NCI-H1105 (cell line): ENCODE results near the gene ADCY10.
"Not testable (repeated sequence)": the region's sequence is repeated elsewhere in the genome, so short reads cannot be mapped to it uniquely, and the experiment has no call there.

ENCODE experiments used
- DNase-seq: peaks from one replicate; lab custom pipeline; 2025; lab: John Stamatoyannopoulos, UW

ADCY10 gene

DNA sequence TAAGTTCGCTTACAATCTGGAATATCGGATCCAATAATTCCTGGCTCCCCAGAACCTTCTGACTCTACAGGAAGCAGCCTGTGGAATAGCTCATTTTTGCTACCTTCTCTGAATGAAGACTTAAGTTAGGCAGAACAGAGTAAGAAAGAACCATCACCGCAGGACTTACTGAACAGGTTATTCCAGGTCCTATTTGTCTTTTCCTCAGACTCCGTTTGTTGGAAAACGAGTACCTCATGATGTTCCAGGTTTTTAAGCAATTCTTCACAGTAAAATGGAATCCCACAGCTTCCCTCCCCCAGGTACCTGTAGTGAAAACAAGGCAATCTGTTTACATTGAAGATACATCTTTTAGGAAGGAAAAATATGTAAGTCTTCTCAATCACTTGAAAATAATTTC is 59.8 kb downstream of the ADCY10 start:
- DNase-seq: no peak

DNA sequence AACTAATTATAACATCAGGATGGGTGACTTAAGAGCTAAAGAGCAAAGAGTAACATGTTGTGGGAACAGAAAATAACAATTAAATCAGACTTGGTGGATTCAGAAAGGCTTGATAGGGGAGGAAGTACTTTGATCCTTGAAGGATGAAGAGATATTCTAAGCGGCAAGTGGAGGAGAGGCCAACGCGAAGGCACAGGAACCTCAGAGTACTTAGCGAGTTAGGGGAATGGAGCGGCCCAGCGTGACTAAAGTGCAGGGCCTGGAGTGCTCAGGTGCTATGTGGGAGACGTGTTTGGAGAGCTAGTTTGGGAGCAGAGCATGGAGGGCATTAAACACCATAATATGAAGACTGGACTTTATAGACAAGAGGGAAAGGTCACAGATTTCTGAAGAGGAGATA is 64.3 kb downstream of the ADCY10 start:
- no peak for DNase-seq

DNA sequence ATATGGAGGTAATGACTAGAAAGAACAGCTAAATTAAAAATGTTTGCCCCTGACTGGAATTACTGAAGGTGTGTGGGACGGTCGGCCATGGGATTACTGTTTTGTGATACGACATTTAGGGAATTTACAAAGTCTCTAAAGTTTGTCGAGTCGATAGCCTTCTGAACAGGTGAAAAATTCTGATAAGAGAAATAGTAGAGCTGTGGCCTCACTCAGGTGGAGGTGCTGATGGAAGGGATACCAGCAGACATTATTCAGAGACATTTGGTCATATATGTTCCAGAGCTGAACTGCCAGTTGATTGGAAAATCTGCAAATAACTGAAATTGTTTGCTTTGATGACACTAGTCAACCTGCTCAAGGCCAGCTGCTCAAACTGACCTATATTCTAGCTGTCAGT is 71.1 kb downstream of the ADCY10 start:
- no peak for DNase-seq

DNA sequence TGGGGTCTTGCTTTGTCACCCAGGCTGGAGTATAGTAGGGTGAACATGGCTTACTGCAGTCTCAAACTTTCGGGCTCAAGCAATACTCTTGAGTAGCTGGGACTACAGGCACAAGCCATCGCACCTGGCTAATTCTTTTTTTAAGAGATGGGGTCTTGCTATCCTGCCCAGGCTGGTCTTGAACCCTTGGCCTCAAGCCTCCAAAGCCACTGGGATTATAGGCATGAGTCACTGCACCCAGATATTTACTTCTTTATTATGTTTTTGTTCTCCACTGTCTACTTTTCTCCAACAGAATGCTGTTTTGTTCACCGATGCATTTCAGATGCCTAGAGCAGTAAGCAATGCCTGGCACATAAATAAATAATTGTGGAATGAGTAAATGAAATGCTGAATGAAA is 72.4 kb downstream of the ADCY10 start:
- no peak for DNase-seq

DNA sequence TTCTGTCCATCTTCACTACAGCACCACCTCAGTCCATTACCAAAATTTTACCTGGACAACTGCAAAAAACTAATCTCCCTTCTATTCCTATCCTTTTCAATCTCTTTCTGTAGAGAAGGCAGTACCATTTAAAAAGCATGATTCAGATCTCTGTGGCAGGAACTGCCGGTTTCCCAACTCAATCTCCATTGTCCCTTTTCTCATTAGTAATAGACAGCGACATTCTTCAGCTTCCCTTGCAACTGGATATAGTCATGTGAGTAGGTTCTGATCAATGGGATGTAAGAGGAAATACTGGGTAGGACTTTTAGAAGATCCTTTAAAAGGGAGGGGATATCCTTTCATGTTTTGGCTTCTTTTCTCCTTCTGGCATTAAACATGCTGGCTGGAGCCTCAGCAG is 74.9 kb downstream of the ADCY10 start:
- no peak for DNase-seq

DNA sequence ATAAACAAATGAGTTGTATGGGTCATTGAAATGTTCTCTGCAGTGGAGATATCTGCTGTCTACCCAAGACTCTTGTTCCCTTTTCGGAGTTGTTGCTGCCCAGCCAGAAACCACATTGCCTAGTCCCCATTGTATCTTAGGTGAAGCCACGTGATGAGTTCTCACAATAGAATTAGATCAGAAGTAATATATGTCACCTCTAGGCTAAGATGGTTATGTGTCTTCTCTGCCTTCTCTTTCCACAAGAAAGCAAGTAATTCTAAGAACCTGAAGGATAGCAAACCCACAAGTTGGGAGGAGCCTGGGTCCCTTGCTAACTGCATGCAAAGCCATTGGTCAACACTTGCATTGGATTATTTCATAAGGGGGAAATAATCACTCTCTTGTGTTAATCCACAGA is 76.6 kb downstream of the ADCY10 start:
- no peak for DNase-seq

DNA sequence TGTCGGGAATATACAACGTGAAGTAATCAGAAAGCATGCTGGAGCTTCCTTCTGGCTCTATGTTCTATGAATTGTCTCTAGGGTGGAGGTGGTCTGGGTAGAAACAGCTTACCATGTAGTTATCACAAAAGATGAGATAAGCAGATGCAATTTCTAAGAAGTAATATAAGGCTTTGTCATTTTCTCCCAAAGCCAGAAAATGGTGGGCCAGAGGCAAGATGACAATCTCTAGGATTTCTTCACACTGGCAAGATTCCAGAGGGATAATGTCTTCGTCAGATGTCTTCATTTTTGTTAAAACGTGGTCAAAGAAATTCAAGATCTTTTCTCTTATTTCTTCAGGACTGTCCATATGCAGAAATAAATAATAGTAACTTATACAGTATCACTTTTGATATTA is 77.7 kb downstream of the ADCY10 start:
- DNase-seq: no peak

DNA sequence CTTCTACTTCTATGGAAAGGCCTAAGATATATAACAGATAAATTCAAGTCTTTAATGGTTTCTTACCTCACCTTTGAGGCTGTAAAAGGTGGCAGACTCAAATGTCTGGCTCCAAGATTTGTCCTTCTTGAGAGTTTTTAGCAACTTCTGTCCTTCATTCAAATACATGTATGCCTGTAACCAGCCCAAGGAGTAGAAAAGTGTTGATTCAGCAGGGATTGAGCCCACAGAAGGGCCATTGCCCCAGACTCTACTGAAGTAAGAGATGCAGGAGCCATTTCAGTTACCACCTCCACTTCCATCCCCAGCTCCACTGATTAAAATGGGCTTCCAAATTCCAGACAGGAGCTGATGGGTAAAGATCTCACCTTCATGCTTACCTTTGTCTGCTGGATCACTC is 80.0 kb downstream of the ADCY10 start:
- DNase-seq: no peak

DNA sequence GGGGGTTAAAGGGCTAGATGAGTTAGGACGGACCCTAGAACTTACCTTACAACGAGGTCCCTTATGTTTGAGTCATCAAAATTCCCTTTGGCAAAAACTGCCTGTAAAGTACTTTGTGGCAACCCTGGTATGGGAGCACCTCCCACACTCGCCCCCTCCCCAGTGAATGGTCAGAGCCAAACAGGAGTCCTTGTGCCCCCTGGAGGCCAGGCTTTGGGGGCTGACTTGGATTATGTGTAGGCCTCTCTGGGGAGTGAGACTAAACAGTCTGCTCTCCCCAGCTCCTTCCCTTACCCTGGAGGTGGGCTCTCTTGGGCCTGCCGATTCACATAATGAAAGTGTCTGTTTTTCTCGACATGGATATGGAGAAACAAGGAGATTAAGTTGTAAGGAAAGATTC is 81.2 kb downstream of the ADCY10 start:
- DNase-seq: no peak

DNA sequence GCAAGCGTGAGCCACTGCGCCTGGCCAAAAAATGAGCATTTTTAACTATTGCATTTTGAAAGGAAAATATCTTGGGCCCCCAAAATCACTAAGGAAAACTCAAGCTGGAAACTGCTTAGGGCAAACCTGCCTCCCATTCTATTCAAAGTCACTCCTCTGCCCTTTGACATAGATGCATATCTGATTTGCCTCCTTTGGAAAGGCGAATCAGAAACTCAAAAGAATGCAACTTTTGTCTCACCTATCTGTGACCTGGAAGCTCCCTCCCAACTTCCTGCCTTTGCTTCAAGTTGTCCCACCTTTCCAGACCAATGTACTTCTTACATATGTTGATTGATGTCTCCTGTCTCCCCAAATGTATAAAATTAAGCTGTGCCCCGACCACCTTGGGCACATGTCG is 83.3 kb downstream of the ADCY10 start:
- DNase-seq: not testable (repeated sequence)

DNA sequence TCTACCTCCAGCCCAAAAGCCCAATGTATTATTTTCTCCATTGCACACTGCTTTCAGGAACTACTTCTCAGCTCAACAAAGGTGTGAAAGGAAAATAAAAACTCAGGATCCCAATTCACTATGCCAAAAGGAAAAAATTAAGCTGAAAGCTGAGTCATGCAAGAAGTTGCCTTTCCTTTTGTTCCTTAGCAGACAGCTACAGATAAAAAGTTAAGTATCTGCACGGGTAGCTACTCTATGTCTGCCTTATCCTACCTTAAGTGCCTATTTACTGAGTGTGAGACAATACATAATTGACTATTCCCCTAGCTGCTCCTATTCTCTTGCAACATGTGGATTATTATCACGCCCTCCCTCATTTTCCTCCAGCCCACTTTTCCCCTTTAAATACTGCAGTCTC is 84.1 kb downstream of the ADCY10 start:
- DNase-seq: peak; percentile 17

DNA sequence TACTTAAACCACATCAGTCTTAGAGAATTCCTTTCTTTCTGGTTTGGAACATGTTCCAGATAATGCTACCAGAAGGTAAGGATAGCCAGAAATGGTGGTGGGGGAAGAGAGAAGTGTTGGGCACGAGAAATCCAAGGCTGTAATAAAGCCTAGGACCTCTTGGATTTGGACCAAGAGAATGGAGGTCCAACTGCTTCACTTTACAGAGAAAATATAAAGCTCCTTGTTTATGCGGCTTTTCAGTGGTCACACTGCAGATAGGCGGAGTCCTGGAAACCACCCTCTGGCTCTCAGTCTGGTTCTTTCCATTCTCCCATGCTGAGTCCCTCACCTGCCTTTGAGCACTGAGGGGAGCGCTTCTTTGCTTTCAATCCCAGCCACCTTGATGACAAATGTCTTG is 87.8 kb downstream of the ADCY10 start:
- no peak for DNase-seq

DNA sequence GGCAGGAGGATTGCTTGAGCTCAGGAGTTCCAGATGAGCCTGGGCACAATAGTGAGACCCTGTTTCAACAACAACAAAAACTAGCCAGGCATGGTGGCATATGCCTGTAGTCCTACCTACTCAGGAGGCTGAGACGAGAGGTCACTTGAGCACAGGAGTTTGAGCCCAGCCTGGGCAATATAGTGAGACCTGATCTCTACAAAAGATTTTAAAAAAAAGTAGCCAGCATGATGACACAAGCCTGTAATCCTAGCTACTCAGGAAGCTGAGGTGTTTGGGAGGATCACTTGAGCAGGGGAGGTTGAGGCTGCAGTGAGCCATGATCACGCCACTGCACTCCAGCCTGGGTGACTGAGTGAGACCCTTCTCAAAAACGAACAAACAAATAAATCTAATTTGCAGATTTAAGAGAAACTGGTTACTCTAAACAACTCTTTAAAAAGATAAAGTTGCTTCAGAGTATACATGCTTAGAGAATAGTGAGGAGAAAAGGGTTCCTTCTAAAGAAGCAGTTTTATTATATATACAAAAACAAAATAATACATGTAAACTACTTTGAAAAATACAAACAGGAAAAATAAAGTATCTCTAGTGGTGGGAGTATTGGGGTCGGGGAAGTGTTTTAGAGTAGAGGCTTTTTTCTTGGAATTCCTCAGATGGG is 88.4 kb downstream of the ADCY10 start:
- no peak for DNase-seq

DNA sequence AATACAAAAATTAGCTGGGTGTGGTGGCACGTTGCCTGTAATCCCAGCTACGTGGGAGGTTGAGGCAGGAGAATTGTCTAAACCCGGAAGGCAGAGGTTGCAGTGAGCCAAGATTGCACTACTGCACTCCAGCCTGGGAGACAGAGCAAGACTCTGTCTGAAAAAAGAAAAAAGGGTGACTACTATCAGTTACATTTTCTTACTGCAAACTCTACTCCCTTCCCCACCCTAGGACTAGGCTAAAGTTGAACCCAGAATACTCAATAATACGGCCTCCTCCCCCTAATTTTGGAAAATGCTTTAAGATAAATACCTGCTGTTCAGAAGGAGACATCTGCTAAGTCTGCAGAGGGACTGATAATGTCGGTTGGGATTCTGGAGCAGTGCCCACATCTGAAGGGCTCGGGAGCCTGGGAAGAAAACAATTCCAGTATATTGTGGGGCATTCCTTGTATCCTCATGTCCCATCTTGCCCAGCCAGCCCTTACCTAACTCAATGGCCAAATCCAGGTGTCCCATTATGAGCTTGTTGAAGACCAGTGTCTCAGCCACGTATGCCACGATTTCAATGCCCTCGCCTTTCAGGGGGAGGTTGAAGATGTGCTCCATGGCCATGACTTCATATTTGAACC is 89.7 kb downstream of the ADCY10 start:
- DNase-seq: peak; percentile 49

DNA sequence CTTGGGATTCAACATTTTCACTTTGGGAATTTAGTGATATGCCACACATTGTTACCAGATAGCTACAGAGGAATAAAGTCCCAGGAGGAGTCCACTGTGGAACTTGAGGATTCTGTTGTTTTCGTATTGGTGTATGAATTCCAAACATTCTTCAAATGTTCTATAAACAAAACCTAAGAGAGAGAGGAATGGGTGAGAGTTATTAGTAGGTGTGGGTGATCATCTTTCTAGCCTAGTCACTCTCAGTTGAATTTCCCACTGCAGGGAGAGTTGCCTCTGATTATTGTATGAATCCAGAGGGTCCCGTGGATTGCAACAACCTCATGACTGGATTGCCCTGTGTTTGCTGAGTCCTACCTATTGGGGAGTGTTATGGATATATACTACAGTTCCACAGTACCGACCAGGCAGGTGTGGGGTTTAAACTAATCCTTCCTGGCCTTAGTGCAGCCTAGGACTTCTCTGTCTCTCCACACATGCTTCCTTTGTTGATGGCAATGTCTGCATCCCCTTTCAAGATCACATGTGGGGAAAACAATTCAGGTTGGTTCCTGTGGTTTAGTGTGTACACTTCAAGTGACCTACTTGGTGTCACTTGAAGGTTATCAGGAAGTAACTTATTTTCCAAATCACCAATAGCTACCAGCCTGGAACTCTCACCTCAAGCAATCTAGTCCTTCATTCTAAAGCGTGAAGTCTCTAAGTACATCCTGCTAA is 91.8 kb downstream of the ADCY10 start:
- no peak for DNase-seq

DNA sequence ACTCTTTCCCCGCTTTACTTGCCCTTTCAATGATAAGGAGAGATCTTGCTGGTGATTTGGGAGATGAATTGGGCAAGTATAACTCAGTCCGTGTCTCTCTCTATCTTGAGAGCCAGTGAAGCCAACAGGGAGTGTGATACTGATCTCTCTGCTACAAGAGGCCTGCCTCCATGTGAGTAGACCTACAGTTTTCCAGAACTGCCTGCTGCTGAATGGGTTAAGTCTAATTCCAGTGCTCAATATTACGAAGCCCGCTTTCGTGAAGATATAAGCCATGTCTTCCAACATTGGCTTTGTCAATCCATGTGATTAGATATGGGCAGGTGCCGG is 92.6 kb downstream of the ADCY10 start:
- no peak for DNase-seq

DNA sequence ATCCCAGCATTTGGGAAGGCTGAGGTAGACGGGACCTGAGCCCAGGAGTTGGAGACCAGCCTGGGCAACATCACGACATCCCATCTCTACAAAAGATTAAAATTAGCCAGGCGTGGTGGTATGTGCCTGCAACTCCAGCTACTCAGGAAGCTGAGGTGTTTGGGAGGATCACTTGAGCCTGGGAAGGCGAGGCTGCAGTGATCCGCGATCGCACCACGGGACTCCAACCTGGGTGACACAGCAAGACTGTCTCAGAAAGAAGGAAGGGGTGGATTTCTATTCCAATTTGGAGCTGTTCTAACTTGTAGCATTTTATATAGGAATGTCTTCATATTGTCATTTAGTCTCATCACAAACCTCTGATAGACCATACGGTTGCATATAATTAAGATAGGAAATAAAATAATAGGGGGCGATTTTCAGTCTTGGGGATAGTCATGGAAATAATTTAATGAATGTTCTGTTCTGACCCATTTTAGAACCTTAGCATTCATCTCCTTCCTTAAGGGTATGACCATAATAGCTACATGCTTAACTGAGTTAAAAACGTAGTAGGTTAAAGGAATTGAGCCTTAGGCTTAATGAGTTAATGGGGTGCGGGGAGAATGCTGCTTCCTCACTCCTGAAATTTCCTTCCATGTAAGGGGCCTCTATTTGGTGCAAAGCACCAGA is 93.1 kb downstream of the ADCY10 start:
- DNase-seq: no peak

DNA sequence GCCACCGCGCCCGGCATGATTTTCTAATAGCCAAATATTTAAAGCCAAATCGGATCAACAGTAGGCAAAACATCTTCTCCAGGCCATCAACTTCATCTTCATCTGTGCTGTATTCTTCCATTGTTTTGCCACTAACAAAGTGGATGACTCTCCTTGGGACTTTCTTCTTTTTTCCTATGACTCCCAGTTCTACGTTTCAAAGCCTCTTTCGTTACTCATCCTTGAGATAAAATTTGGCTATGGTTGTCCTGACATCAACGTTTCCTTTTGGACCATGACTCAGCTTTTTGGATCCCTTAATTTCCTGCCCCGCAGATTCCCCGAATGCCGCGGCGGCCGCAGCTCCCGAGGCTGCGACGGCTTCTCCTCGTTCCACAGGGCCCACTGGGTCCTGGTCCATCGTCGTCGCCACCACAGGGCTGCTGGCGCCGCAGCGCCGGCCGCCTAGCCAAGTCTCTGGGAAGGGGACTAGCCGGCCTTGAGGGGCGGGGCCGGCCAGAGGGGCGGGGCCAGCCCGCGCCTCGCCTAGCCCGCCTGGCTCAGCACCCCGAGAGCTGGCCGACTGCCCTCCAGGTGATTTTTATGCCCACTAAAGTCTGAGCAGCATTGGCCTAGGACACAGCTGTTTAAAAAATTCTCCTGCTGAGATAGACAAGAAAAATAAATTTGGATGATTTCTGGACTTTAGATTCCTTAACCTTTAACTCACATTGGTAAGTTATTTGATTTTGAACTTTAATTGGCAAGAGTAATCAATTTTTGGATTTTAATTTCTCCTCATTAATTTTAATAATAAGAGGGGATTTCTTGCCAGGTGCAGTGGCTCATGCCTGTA is 93.9 kb downstream of the ADCY10 start:
- no peak for DNase-seq

DNA sequence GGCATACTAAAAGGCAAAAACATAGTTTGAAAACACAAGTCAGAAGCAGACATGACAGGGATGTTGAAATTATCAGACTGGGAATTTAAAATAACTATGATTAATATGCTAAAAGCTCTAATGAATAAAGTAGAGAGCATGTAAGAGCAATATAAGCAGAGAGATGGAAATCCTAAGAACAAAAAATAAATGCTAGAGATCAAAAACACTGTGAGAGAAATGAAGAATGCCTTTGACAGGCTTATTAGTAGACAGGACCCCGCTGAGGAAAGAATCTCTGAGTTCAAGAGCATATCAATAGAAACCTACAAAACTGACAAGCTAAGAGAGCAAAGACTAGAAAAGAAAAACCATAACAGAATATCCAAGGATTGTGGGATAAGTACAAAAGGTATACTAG is 98.3 kb downstream of the ADCY10 start:
- no peak for DNase-seq

DNA sequence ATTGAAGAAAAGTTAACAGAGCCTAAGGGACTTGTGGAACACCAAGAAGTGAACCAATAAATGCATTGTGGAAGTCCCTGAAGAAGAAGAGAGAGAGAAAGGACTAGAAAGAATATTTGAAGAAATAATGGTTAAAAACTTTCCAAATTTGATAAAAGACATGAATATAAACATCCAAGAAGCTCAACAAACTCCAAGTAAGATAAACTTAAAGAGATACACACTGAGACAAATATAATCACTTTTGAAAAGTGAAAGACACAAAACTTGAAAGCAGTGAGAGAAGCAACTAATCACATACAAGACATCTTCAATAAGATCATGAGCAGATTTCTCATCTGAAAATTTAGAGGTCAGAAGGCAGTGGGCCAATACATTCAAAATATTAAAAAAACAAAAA is 101.0 kb downstream of the ADCY10 start:
- no peak for DNase-seq

DNA sequence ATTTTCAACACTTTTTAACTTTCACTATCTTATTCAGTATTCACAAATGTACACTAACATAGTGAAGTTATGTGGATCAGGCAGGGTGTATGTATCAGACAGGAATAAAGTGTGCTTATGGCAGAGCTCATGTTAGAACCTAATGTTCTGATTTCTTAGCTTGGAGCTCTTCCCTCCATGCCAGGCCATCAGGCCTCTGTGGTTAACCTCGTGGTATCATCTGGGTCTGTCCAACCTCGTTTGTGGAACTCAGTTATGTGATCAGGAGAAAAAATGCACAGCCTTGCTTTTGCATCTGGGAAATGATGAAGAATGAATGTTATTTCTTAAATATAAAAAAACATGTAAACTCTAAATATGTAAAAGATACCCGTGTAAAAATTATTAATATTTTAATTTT is 105.2 kb downstream of the ADCY10 start:
- DNase-seq: no peak

DNA sequence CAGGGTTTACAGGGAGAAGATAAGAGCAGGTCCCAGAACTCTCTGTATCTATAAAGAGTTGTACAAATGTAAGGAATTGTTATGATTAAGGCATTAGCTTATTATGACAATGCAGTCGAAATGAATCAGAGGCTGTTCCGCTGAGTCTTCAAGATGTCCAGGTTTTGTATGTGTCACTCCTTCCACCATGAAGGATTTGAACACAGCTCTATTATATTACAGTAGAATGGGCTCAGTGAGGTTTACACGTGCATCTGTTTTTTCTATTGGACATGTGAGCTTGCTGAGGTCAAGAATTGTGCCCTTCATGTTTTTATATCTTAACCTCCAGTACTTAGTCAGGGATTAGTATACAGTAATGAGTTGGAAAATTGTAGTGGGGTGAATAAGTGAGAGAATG is 105.8 kb downstream of the ADCY10 start:
- DNase-seq: no peak
